ENCODE results near the gene TRAF5.
"Not testable (repeated sequence)": the region's sequence is repeated elsewhere in the genome, so short reads cannot be mapped to it uniquely, and the experiment has no call there.

Gene TRAF5

DNA sequence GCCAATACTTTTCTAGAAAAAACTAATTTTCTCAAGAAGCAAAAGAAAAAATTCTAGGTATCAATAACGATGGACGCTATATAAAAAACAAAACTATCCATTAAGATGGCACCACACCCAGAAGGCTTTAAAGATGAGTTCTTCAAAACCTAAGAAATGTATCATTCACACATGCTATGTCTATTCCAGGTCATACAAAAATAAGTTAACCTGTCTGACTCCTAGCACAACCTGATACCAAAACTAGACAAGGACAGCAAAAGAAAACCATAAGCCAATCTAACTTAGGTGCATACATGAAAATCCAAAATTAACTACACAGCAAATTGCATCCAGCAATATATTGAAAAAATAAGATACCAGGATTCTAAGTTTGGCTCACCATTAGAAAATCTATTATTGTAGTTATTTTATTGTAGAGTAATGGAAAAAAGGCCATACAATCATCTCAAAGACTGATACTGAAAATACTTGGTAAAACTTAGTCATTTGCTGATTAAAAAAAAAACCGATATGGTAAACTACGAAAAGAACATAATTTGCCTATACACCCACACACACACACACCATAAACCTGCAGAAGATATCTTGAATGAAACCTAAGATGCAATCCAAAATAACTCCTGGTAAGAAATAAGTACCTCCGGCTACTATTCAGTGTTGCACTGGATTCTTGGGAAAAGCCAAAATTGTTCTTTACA lies 55.0 kb downstream of the TRAF5 start:
- DNase-seq = no peak

- DNase-seq = no peak
Measured at GRCh38 chr1:211382182-211382713, 55.6 kb downstream of the TRAF5 start.

DNA sequence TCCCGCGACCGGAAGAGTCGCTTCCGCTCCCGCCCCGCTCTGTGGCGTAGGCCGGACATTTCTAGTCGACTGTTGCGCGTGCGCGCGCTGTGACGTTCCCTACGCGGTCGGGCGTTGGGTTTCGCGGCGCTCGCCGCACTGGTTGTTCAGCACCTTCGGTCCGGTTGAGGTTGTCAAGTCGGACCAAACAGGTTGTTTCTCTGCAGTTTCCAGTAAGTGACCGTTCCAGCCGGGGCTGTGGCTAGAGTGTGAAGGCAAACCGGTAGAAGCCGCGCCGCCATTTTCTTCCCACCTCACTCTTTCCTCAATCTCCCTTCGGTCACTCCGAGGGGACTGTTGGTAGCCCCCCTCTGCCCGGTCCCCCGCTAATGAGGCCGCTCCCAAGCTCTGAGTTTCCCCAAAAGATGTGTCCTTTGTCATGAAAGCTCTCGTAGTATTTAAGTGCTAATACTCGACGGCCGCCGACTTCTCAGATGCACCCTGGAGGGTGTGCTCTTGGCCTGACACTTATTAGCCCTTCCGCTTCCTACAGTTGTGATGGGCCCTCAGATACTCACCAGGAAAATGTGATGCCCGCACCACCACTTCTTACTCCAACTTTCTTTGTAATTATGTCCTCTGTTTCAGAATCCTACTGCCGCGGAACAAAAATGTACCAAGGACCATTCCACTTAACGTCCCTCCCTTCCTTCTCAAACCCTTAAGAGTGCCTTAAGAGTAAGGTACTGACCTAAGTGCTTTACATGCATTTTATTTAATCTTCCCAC lies 56.3 kb downstream of the TRAF5 start:
- peak; percentile 84 to 88 for DNase-seq

GRCh38 chr1:211384524-211384923 lies 57.9 kb downstream of the TRAF5 start:
- DNase-seq = no peak

GRCh38 chr1:211386921-211387320 lies 60.3 kb downstream of the TRAF5 start:
- DNase-seq = no peak

GRCh38 chr1:211390829-211391228 lies 64.2 kb downstream of the TRAF5 start:
- not testable (repeated sequence) for DNase-seq

GRCh38 chr1:211393203-211393602 lies 66.6 kb downstream of the TRAF5 start:
- DNase-seq = no peak

GRCh38 chr1:211398266-211398930 lies 71.8 kb downstream of the TRAF5 start:
- DNase-seq = not testable (repeated sequence)

GRCh38 chr1:211399851-211400393 lies 73.3 kb downstream of the TRAF5 start:
- DNase-seq = not testable (repeated sequence)

- not testable (repeated sequence) for DNase-seq
Measured at GRCh38 chr1:211401751-211402150, 75.1 kb downstream of the TRAF5 start.

DNA sequence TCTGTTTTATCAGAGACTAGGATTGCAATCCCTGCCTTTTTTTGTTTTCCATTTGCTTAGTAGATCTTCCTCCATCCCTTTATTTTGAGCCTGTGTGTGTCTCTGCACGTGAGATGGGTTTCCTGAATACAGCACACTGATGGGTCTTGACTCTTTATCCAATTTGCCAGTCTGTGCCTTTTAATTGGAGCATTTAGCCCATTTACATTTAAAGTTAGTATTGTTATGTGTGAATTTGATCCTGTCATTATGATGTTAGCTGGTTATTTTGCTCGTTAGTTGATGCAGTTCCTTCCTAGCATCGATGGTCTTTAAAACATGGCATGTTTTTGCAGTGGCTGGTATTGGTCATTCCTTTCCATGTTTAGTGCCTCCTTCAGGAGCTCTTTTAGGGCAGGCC lies 79.5 kb downstream of the TRAF5 start:
- DNase-seq = not testable (repeated sequence)

GRCh38 chr1:211407749-211408148 lies 81.1 kb downstream of the TRAF5 start:
- not testable (repeated sequence) for DNase-seq

DNA sequence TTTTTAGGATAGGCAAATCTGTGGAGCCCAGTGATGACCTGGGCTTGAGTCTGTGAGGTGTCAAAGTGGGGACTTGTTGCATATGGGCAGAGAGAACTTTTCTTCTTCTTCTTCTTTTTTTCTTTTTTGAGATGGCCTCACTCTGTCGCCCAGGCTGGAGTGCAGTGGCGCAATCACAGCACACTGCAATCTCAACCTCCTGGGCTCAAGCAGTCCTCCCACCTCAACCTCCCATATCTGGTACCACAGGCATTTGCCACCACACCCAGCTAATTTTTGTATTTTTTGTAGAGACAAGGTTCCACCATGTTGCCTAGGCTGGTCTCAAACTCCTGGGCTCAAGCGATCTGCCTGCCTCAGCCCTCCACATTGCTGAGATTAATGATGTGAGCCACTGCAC lies 85.0 kb downstream of the TRAF5 start:
- DNase-seq = no peak

- no peak for DNase-seq
Measured at GRCh38 chr1:211415700-211416099, 89.1 kb downstream of the TRAF5 start.

DNA sequence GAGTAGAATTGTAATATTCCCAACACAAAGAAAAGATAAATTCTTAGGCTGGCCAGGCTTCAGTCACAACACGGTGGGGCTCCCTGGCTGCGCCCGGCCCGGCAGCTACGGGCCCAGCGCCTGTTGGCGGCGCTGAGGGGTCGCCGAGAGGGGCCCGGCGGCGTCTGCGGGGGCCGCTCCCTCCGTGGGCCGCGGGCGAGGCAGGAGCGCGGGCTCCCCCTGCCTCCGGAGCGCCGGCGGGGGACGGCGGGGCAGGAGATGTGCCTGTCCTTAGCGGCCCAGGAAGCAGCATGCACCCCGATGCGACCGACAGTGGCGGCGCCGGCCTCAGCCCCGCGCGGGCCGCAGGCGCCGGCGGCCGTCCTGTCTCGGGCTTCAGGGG lies 89.6 kb downstream of the TRAF5 start:
- DNase-seq = peak; percentile 31 to 34

- peak; percentile 37 to 53 for DNase-seq
Measured at GRCh38 chr1:211416628-211417323, 90.1 kb downstream of the TRAF5 start.

- DNase-seq = peak; percentile 4 to 13
Measured at GRCh38 chr1:211420389-211420788, 93.8 kb downstream of the TRAF5 start.

DNA sequence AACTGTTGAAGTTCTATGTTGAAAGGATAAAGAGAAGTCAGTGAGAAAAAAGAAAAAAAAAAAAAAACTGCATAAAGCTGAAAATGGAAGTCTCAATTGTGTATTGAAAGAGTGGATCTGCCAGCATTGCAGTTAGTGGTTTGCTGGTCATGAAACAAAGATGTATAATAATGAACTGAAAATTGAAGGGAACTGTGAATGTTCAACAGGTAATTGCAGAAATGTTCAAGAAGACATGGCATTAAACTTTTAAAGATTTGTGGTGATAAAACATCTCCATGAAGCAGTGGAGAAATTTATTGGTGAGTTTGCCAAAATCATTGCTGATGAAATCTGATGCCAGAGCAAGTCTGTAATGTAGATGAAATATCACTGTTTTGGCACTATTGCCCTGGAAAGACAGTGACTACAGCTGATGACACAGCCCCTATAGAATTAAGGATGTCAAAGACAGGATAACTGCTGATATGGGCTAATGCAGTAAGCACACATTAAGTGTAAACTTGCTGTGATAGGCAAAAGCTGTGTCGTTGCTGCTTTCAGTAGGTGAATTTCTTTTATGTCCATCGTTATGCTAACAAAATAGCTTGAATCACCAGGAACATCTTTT lies 94.3 kb downstream of the TRAF5 start:
- DNase-seq = no peak

GRCh38 chr1:211424018-211424417 lies 97.4 kb downstream of the TRAF5 start:
- DNase-seq = no peak

Measured in activated CD4-positive, alpha-beta T cell treated with anti-CD3 and anti-CD28 coated beads, Interleukin-2, amount 50 U/mL, for 48 hours (primary cell).